SK-N-SH (cell line): ENCODE measurements around the gene CACNA1F. TPM values are rescaled to one million over a fixed set of nuclear protein-coding genes. Genes with fewer than 3 reads are reported as not detected.
A peak's percentile ranks its signal among the peaks of the same experiment; 100 is the strongest.

Source experiments
- CTCF ChIA-PET: fragments of 300-600, 350-600 bp; formaldehyde crosslinking; extraction: SDS; loops from one replicate; lab custom pipeline; 2021; lab: Yijun Ruan, JAX
- POLR2A ChIA-PET: fragments of 350-600 bp; sonication (Branson Sonifier 250); formaldehyde crosslinking; extraction: SDS; loops from one replicate; lab custom pipeline; 2020; ENCODE audit warnings: antibody characterized with exemption, inconsistent platforms; lab: Yijun Ruan, JAX
- DNase-seq: peaks from one replicate; pipeline ENCODE4 v3.0.0; 2012
- H2AFZ ChIP-seq: fragments of 200-600 bp; sonication (generic); 2 replicates; pipeline ENCODE4 v1.8.1; 2016; ENCODE audit warnings: antibody characterized with exemption, mild to moderate bottlenecking, low read depth
- H3F3A ChIP-seq: fragments of 200-600 bp; sonication (generic); replicated peaks from 2 replicates; pipeline ENCODE3; 2016; ENCODE audit warnings: antibody characterized with exemption, mild to moderate bottlenecking; ENCODE audit not compliant: insufficient read depth
- H3K27ac ChIP-seq, 2 experiments: fragments of 200-500 bp in 1 of 2; fragments of 200-600 bp in 1 of 2; sonication (Bioruptor generic) in 1 of 2; sonication (generic), shearing (Covaris generic) in 1 of 2; 2 replicates each; pipeline versions ENCODE4 v1.5.1 to v1.6.1; 2014 to 2016; ENCODE audit warnings: low read depth in 2 of 2, inconsistent platforms in 1 of 2, low read length in 1 of 2, mild to moderate bottlenecking in 1 of 2, mixed read lengths in 1 of 2
- H3K27me3 ChIP-seq: fragments of 200-600 bp; sonication (generic), shearing (Covaris generic); 2 replicates; pipeline ENCODE4 v1.6.1; 2016; ENCODE audit warnings: mixed run types; ENCODE audit not compliant: insufficient read depth
- H3K36me3 ChIP-seq, 2 experiments: fragments of 200-500 bp in 1 of 2; fragments of 200-600 bp in 1 of 2; sonication (Bioruptor generic) in 1 of 2; sonication (generic) in 1 of 2; replicated peaks in 1 of 2; 2 replicates each; pipeline versions ENCODE3 to v1.5.1; 2014 to 2016; ENCODE audit warnings: low read length in 1 of 2, mild to moderate bottlenecking in 1 of 2; ENCODE audit not compliant: insufficient read depth in 2 of 2, control insufficient read depth in 1 of 2
- H3K4me1 ChIP-seq, 2 experiments: fragments of 200-500 bp in 1 of 2; fragments of 200-600 bp in 1 of 2; sonication (Bioruptor generic) in 1 of 2; sonication (generic), shearing (Covaris generic) in 1 of 2; 2 replicates each; pipeline versions ENCODE4 v1.5.1 to v1.6.1; 2014 to 2016; ENCODE audit warnings: low read depth in 1 of 2, low read length in 1 of 2, mixed run types in 1 of 2; ENCODE audit not compliant: insufficient read depth in 2 of 2, control insufficient read depth in 1 of 2
- H3K4me2 ChIP-seq: fragments of 200-600 bp; sonication (generic), shearing (Covaris generic); 2 replicates; pipeline ENCODE4 v1.6.1; 2017; ENCODE audit warnings: mixed run types
- H3K4me3 ChIP-seq, 2 experiments: fragments of 200-500 bp in 1 of 2; fragments of 200-600 bp in 1 of 2; sonication (Bioruptor generic) in 1 of 2; sonication (generic), shearing (Covaris generic) in 1 of 2; 2 replicates each; pipeline versions ENCODE4 v1.5.1 to v1.8.1; 2014 to 2016; ENCODE audit warnings: low read depth in 2 of 2, inconsistent platforms in 1 of 2, low read length in 1 of 2, mild to moderate bottlenecking in 1 of 2, mixed read lengths in 1 of 2, moderate library complexity in 1 of 2
- H3K79me2 ChIP-seq: fragments of 200-600 bp; sonication (generic); 2 replicates; pipeline ENCODE4 v1.8.1; 2017; ENCODE audit warnings: mild to moderate bottlenecking; ENCODE audit not compliant: insufficient read depth
- H3K9ac ChIP-seq: fragments of 200-600 bp; sonication (generic); 2 replicates; pipeline ENCODE4 v1.6.1; 2017; ENCODE audit warnings: mixed run types
- H3K9me2 ChIP-seq: fragments of 200-600 bp; sonication (generic); 2 replicates; pipeline ENCODE4 v1.6.1; 2017; ENCODE audit warnings: mixed run types
- H3K9me3 ChIP-seq: fragments of 200-600 bp; sonication (generic); 2 replicates; pipeline ENCODE4 v1.6.1; 2017; ENCODE audit warnings: mixed run types, mild to moderate bottlenecking, moderate library complexity
- H4K20me1 ChIP-seq: fragments of 200-600 bp; sonication (generic); 2 replicates; pipeline ENCODE4 v1.6.1; 2017; ENCODE audit warnings: mild to moderate bottlenecking, mixed run types; ENCODE audit not compliant: insufficient read depth
- CHD2 ChIP-seq: fragments of 150-350 bp; IDR thresholded peaks from 2 replicates; pipeline ENCODE4 v1.6.1; 2018; ENCODE audit warnings: low read length; ENCODE audit not compliant: partially characterized antibody
- ELF1 ChIP-seq: IDR thresholded peaks from 2 replicates; pipeline ENCODE4 v1.4.0; 2012
- EZH2phosphoT487 ChIP-seq: fragments of 200-600 bp; sonication (generic); IDR thresholded peaks from 2 replicates; pipeline ENCODE4 v1.6.1; 2017; ENCODE audit warnings: low read depth, mixed run types, mild to moderate bottlenecking, antibody characterized with exemption, moderate library complexity, borderline replicate concordance
- FOXM1 ChIP-seq: IDR thresholded peaks from 2 replicates; pipeline ENCODE4 v1.4.0; 2012; ENCODE audit warnings: low read depth, mild to moderate bottlenecking
- GABPA ChIP-seq: IDR thresholded peaks from 2 replicates; pipeline ENCODE4 v1.4.0; 2012; ENCODE audit warnings: low read depth, mild to moderate bottlenecking
- MXI1 ChIP-seq: IDR thresholded peaks from 2 replicates; pipeline ENCODE4 v1.6.1; 2012; ENCODE audit warnings: mild to moderate bottlenecking, low read depth, low read length, improper control_type of control experiment
- POLR2AphosphoS5 ChIP-seq: IDR thresholded peaks from 2 replicates; pipeline ENCODE4 v1.6.1; 2012; ENCODE audit warnings: low read depth, low read length
- RCOR1 ChIP-seq: fragments of 150-350 bp; IDR thresholded peaks from 2 replicates; pipeline ENCODE4 v1.6.1; 2017; ENCODE audit warnings: antibody characterized with exemption, low read length
- TCF12 ChIP-seq: IDR thresholded peaks from 2 replicates; pipeline ENCODE4 v1.4.0; 2012
- TEAD4 ChIP-seq: IDR thresholded peaks from 2 replicates; pipeline ENCODE4 v1.4.0; 2012; ENCODE audit warnings: mild to moderate bottlenecking, borderline replicate concordance; ENCODE audit not compliant: insufficient read depth
- YY1 ChIP-seq: IDR thresholded peaks from 2 replicates; pipeline ENCODE4 v1.4.0; 2012; ENCODE audit warnings: low read depth, mild to moderate bottlenecking
- WGBS: methylation state at CpG from one replicate; pipeline ENCODE4 v1.1.6; 2017; ENCODE audit warnings: low lambda C conversion rate; 5-methylcytosine and 5-hydroxymethylcytosine counted together
- polyA plus RNA-seq, 3 experiments: library from polyadenylated mRNA; depleted of rRNA; stranded (reverse); fragments of >200 nt; gene quantifications; 2 replicates each; pipeline ENCODE4 v1.2.3, GENCODE V29; 2012
- TF ChIP-seq, protein P1 (sequence below): IDR thresholded peaks from 2 replicates; pipeline ENCODE4; 2012
- TF ChIP-seq, protein P2 (sequence below): IDR thresholded peaks from 2 replicates; pipeline ENCODE4 v1.4.0; 2012; ENCODE audit warnings: low read depth, borderline replicate concordance
- TF ChIP-seq, protein P3 (sequence below): fragments of 200-600 bp; sonication (generic); IDR thresholded peaks from 2 replicates; pipeline ENCODE4 v1.6.1; 2017; ENCODE audit warnings: antibody characterized with exemption, mild to moderate bottlenecking, moderate library complexity
- TF ChIP-seq, protein P4 (sequence below): fragments of 150-350 bp; IDR thresholded peaks from 2 replicates; pipeline ENCODE4 v1.6.1; 2017; ENCODE audit warnings: antibody characterized with exemption, low read length, low read depth, borderline replicate concordance

Gene CACNA1F
- polyA plus RNA-seq, 1 of the 3 experiments (the other 2 are of a cell fraction): not detected

DNA sequence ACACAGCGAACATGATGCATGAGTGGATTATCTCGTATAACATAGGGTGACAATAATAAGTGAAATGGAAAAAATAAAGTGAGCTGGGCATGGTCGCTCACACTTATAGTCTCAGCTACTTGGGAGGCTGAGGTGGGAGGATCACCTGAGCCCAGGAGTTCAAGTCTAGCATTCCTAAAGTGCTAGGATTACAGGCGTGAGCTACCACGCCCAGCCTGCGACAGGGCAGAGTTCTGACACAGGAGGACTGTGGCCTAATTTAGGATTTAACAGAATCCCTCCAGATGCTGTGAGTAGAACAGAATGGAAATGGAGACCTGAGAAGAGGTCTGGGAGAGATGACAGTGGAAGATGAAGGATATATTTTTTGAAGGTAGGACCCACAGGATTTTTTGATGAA lies 43.5 kb downstream of the CACNA1F start:
- TF ChIP-seq GABPA: no peak
- Histone ChIP-seq H3K4me1 (no peaks in the 10 kb centered on the region; a peak in 1 of 4 replicates), H3K4me2 (peak overlapping the region; percentile 50), H3K9me2 (no peaks in the 10 kb centered on the region), H3K27ac (no peak overlapping the region), H2AFZ (no peak overlapping the region), H3K79me2 (no peaks in the 10 kb centered on the region), H3F3A (no peaks in the 10 kb centered on the region), H4K20me1 (no peaks in the 10 kb centered on the region), H3K9ac (no peak overlapping the region), H3K27me3 (peaks cover 5% of the 10 kb centered on the region; the same call in 1 of the 2 replicates), H3K9me3 (no peaks in the 10 kb centered on the region), H3K4me3 (peak overlapping the region; percentile 40 to 58; a peak in 2 of 4 replicates), H3K36me3 (no peaks in the 10 kb centered on the region)
- WGBS: 44% methylated on average over 6 of the region's 6 CpGs
- ChIA-PET POLR2A (interaction anchor here (0.8 to 1.2 kb wide), 3 partner anchors 17 to 93 kb away, joined by 3 to 4 read pairs (median 3); no protein-coding TSS in a partner anchor), CTCF (interaction anchor here (0.6 to 1.6 kb wide), 4 partner anchors 10 to 109 kb away, joined by 3 to 5 read pairs (median 3); no protein-coding TSS in a partner anchor)
- DNase-seq: no peak

DNA sequence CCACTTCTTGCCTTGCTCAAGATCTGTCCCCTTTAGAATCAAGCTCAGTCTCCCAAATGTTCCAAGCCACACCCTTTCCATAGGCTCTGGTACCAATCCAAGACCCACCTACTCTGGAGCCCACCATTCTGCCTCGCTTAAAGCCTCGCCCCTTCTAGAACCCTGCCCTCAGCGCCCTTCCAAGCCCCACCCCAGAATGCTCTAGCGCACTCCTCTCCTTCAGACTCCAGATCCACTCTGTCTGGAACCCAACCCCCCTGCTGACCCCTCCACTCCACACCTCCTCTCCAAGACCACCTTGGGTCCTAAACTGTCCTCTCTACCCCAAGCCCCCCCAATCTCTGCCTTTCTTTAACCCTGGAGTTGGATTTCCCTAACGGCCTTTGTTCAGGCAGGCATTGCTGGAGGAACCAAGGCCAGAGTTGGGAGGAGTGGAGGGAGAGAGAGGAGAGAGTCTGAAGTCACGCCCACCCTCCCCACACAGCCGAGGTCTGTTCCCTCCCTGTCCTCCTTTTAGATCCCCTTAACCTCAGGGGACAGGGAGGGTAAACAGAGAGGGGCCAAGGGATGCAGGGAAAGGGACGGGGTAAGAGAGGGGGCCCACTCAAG lies 44.6 kb downstream of the CACNA1F start:
- Histone ChIP-seq H3K27ac (no peak overlapping the region), H3K4me2 (no peak overlapping the region), H3F3A (no peaks in the 10 kb centered on the region), H3K9me2 (no peaks in the 10 kb centered on the region), H3K4me3 (no peak overlapping the region), H3K9ac (no peak overlapping the region), H3K27me3 (peaks cover 5% of the 10 kb centered on the region; the same call in 1 of the 2 replicates), H3K4me1 (no peaks in the 10 kb centered on the region; a peak in 1 of 4 replicates), H3K36me3 (no peaks in the 10 kb centered on the region), H2AFZ (no peak overlapping the region), H4K20me1 (no peaks in the 10 kb centered on the region), H3K79me2 (no peaks in the 10 kb centered on the region), H3K9me3 (no peaks in the 10 kb centered on the region)
- WGBS: 60% methylated on average over 8 of the region's 8 CpGs
- TF ChIP-seq FOXM1 (no peak), EZH2phosphoT487 (no peak)
- TF ChIP-seq, protein P1, sequence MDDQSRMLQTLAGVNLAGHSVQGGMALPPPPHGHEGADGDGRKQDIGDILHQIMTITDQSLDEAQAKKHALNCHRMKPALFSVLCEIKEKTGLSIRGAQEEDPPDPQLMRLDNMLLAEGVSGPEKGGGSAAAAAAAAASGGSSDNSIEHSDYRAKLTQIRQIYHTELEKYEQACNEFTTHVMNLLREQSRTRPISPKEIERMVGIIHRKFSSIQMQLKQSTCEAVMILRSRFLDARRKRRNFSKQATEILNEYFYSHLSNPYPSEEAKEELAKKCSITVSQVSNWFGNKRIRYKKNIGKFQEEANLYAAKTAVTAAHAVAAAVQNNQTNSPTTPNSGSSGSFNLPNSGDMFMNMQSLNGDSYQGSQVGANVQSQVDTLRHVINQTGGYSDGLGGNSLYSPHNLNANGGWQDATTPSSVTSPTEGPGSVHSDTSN: no peak
- ChIA-PET POLR2A (interaction anchor here (0.8 to 1.2 kb wide), 2 partner anchors 22 to 94 kb away, joined by 3 to 4 read pairs; no protein-coding TSS in a partner anchor), CTCF (no interaction called here)
- DNase-seq: no peak

DNA sequence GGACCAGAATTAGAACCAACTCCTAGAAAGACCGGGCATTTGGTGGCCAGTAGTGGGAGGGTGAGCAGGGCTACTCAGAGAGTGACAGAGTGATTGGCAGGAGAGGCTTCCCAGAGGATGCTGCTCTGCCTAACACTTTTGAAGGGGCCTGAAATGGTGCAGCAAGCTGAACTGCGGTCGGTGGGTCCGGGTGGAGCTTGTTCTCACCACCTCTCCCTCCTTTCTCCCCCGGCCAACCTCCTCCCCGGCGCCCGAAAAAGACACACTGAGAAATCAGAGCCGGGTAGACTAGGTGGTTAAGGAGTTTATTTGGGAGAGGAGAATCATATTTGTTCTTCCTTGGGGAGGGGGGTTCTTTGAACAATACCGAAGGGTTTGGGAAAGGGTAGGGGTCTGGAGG lies 45.6 kb downstream of the CACNA1F start:
- no peak overlapping the region for H2AFZ ChIP-seq
- H3F3A ChIP-seq: no peaks in the 10 kb centered on the region
- H3K4me2 ChIP-seq: no peak overlapping the region
- H3K9me2 ChIP-seq: no peaks in the 10 kb centered on the region
- H4K20me1 ChIP-seq: no peaks in the 10 kb centered on the region
- no peaks in the 10 kb centered on the region for H3K79me2 ChIP-seq
- H3K27me3 ChIP-seq: peaks cover 5% of the 10 kb centered on the region; the same call in 1 of the 2 replicates
- no peak for DNase-seq
- ChIA-PET CTCF (no interaction called here), POLR2A (no interaction called here)
- H3K36me3 ChIP-seq: no peaks in the 10 kb centered on the region
- no peaks in the 10 kb centered on the region; a peak in 1 of 4 replicates for H3K4me1 ChIP-seq
- no peak overlapping the region for H3K9ac ChIP-seq
- H3K27ac ChIP-seq: no peak overlapping the region
- no peaks in the 10 kb centered on the region for H3K9me3 ChIP-seq
- 56% methylated on average over 10 of the region's 10 CpGs for WGBS
- no peak overlapping the region for H3K4me3 ChIP-seq
- TF ChIP-seq ELF1: no peak
- no peak for TF ChIP-seq RCOR1
- TF ChIP-seq, protein P2, sequence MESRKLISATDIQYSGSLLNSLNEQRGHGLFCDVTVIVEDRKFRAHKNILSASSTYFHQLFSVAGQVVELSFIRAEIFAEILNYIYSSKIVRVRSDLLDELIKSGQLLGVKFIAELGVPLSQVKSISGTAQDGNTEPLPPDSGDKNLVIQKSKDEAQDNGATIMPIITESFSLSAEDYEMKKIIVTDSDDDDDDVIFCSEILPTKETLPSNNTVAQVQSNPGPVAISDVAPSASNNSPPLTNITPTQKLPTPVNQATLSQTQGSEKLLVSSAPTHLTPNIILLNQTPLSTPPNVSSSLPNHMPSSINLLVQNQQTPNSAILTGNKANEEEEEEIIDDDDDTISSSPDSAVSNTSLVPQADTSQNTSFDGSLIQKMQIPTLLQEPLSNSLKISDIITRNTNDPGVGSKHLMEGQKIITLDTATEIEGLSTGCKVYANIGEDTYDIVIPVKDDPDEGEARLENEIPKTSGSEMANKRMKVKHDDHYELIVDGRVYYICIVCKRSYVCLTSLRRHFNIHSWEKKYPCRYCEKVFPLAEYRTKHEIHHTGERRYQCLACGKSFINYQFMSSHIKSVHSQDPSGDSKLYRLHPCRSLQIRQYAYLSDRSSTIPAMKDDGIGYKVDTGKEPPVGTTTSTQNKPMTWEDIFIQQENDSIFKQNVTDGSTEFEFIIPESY: no peak
- no peak for TF ChIP-seq MXI1
- no peak for TF ChIP-seq TEAD4
- no peak for TF ChIP-seq POLR2AphosphoS5
- TF ChIP-seq, protein P3, sequence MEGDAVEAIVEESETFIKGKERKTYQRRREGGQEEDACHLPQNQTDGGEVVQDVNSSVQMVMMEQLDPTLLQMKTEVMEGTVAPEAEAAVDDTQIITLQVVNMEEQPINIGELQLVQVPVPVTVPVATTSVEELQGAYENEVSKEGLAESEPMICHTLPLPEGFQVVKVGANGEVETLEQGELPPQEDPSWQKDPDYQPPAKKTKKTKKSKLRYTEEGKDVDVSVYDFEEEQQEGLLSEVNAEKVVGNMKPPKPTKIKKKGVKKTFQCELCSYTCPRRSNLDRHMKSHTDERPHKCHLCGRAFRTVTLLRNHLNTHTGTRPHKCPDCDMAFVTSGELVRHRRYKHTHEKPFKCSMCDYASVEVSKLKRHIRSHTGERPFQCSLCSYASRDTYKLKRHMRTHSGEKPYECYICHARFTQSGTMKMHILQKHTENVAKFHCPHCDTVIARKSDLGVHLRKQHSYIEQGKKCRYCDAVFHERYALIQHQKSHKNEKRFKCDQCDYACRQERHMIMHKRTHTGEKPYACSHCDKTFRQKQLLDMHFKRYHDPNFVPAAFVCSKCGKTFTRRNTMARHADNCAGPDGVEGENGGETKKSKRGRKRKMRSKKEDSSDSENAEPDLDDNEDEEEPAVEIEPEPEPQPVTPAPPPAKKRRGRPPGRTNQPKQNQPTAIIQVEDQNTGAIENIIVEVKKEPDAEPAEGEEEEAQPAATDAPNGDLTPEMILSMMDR: no peak
- TF ChIP-seq EZH2phosphoT487: no peak
- TF ChIP-seq, protein P4, sequence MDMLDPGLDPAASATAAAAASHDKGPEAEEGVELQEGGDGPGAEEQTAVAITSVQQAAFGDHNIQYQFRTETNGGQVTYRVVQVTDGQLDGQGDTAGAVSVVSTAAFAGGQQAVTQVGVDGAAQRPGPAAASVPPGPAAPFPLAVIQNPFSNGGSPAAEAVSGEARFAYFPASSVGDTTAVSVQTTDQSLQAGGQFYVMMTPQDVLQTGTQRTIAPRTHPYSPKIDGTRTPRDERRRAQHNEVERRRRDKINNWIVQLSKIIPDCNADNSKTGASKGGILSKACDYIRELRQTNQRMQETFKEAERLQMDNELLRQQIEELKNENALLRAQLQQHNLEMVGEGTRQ: no peak
- TF ChIP-seq FOXM1: no peak
- no peak for TF ChIP-seq YY1
- TF ChIP-seq CHD2: no peak
- TF ChIP-seq TCF12: no peak
- TF ChIP-seq, all 33 proteins: peak for 0
